Activated CD4-positive, CD25-positive, alpha-beta regulatory T cell treated with anti-CD3 and anti-CD28 coated beads, Interleukin-2, amount 50 U/mL, for 16 hours (primary cell): ENCODE data around the gene VPS51.
"Not testable (repeated sequence)": the region's sequence is repeated elsewhere in the genome, so short reads cannot be mapped to it uniquely, and the experiment has no call there.

ENCODE experiments used
- DNase-seq: peaks from one replicate; pipeline ENCODE4 v3.0.0-alpha.2; 2020; ENCODE audit warnings: low read depth, low spot score

Gene VPS51

GRCh38 chr11:65133724-65134123, 37.7 kb downstream of the VPS51 start:
- DNase-seq = no peak

GRCh38 chr11:65134240-65134951, 38.4 kb downstream of the VPS51 start, which contains the start of gene SYVN1:
Gene SYVN1 (minus strand): TSS chr11:65134519. CDS start chr11:65133601, 918 bp downstream.
- DNase-seq = peak; percentile 93

DNA sequence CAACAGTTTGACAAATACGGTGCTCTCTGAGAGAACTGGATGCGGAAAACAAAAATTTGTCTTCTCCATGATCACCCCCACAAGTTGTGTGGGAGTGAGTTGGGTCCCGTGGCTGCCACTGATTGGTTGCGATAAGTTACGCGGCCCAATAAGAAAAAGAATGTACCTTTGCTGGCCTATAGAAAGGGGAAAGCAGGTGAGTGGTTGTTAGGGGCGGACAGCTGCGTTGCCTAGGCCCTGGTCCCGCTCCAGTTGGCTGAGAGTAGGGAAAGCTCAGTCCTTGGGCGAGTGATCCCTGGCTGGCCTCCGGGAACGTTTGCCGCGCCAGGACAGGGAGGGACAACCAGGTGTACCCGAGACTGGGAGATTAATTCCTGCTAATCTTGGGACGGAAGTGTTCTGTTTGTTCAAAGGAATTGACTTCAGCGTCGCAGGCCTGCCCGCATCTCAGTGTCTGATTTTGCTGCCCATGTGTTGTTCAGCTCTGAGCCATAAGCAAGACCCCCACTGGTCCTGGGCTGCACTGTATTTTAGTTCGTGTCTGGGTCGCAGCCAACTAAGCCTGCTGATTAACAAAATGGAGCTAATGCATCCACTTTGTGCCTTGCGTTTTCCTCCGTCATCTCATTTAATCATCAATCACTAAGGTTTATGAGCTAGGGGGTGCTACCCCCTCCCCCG, 39.1 kb downstream of the VPS51 start:
- DNase-seq = peak; percentile 66

DNA sequence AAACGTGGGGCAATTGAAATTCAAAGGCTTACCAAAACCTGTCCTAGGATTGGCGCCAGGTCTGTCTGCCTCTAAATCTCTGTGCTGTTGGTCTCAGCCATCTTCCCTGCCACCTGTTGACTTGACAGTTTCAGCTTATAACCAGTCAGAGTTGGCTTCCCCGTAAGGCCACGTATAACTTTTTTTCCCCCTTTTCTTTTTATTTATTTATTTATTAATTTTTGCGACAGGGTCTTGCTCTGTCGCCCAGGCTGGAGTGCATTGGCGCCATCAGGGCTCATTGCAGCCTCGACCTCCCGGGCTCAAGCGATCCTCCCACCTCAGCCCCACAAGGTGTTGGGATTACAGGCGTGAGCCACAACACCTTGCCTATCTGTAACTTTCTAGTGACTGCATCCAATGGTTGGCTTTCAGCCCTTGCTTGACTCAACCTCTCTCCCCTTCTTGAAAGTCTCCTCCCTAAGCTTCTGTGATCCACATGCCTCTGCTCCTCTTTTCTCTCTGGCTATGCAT, 39.7 kb downstream of the VPS51 start:
- no peak for DNase-seq

- DNase-seq = no peak
These were observed 40.6 kb downstream of the VPS51 start for GRCh38 chr11:65136515-65137096.

DNA sequence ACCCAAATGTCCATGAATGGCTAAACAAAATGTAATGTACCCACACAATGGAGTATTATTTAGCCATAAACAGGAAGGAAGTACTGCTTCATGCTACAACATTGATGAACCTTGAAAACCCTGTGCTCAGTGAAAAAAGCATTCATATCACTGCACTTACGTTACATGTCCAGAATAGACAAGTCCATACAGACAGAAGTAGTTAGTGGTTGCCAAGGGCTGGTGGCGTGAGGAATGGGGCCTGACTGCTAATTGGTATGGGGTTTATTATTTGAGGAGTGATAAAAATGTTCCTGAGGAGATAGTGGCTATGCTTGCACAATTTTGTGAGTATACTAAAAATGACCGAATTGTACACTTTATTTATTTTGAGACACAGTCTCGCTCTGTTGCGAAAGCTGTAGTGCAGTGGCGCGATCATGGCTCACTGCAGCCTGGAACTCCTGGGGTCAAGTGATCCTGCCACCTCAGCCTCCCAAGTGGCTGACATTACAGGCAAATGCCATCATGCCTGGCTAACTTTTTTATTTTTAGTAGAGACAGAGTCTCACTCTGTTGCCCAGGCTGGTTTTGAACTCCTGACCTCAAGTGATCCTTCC, 46.0 kb downstream of the VPS51 start:
- no peak for DNase-seq

DNA sequence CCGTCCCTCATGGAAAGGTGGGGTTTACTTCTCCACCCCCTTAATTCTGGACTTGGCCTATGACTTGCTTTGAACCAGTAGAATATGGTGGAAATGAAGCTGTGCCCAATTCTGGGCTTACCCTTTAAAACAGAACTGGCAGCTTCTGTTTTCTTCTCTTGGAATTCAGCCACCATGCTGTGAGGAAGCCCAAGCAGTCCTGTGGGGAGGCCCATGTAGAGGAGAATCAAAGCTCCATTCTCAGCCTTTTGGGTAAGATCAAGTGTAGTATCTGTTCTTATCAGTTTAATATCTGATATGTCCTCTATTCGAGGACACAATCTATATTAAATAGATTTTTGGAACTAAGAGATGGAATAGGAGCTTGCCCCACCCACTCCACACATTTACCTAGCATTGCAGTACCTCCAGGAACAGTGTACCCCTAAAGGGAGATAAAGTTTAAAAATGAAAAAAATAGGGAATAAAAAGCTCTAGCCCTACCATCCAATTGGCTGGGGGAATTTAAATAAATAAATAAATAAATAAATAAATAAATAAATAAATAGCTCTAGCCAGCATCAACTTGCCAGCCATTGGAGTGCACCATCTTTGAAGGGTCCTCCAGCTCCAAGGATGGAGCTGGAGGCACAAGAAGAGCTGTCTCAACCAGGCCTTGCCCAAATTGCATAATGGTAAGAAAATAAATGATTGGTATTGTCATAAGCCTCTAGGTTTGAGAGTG, 51.5 kb downstream of the VPS51 start:
- no peak for DNase-seq

GRCh38 chr11:65148657-65149056, 52.6 kb downstream of the VPS51 start:
- no peak for DNase-seq

GRCh38 chr11:65150131-65150508, 54.1 kb downstream of the VPS51 start:
- not testable (repeated sequence) for DNase-seq

- DNase-seq = no peak
These were observed 54.7 kb downstream of the VPS51 start for GRCh38 chr11:65150509-65151299.

- DNase-seq = no peak
These were observed 55.4 kb downstream of the VPS51 start for GRCh38 chr11:65151331-65151899.

DNA sequence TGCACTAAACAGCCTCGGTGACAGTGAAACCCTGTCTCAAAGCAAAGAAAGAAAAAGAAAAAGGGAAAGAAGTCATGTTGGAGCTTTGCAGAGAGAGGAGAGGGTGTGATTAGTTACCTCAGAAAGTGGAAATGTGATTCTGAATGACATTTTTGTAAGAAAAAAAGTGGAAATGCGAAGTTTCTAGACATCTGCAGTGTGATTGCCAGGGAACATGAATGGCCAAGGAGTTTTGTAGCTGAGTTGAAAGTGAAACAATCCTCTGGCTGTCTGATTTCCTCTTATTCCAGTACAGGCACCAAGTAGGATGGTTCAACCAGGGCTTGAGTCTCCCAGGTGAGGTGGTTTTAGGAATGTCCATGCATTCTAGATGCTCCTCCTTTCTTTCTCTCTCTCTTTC, 56.1 kb downstream of the VPS51 start:
- DNase-seq = no peak

DNA sequence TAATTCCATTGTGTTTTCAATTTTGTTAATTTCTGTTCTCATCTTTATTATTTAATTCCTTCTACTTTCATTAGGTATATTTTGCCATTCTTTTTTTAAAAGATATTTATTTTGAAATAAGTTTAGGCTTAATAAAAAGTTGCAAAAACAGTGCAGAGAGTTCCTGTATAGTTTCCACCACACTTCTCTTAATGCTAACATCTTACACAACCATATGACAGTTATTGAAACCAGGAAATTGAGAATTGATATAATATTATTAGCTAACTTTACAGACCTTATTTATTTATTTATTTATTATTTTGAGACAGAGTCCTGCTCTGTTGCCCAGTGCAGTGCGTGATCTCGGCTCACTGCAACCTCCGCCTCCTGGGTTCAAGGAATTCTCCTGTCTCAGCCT, 60.2 kb downstream of the VPS51 start:
- DNase-seq = no peak

DNA sequence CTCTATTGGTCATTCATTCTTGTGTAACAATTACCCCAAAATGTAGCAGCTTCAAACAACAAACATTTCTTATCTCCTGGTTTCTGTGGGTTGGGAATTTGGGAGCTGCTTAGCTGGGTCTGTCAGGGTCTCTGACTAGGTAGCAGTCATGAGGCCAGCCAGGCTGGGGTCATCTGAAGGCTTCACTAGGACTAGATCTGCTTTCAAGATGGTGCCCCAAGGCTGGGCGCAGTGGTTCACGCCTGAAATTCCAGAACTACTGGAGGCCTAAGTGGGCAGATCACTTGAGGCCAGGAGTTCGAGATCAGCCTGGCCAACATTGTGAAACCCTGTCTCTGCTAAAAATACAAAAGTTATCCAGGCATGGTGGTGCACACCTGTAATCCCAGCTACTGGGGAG, 60.9 kb downstream of the VPS51 start:
- no peak for DNase-seq

DNA sequence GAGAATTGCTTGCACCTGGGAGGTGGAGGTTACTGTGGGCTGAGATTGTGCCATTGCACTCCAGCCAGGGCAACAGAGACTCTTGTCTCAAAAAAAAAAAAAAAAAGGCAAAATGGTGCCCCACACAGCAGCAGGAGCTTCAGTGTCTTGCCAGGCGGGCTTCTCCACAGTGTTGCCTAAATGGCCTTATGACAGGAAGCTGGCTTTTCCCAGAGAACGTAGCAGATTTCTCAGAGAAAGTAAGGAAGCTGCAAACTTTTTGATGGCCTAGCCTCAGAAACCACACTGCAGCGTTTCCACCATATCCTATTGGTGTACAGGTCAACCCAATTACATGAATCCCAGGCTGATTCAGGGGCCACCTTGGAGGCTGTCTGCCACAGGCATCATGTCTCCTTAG, 61.3 kb downstream of the VPS51 start:
- no peak for DNase-seq

DNA sequence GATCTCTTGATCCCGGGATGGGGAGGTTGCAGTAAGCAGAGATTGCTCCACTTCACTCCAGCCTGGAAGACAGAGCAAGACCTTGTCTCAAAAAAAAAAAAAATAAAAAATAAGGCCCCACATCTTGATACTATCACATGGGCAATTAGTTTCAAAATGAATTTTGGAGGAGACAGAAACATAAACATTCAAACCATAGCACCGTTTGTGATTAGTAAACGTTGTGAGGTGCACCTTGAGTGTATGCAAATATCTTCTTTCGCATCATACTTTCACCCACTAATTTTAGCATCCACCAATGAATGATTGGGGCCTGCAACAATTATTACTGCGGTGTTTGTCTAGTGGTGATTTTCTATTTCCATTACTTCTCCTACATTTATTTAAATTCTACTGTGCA, 63.0 kb downstream of the VPS51 start:
- DNase-seq = no peak

- no peak for DNase-seq
These were observed 64.6 kb downstream of the VPS51 start for GRCh38 chr11:65160643-65161042.
